Stimulated activated CD8-positive, alpha-beta memory T cell treated with anti-CD3 and anti-CD28 coated beads, Interleukin-7, amount 100 ng/mL, for 48 hours (primary cell): ENCODE results near the gene TNRC6B.
"Not testable (repeated sequence)": the region's sequence is repeated elsewhere in the genome, so short reads cannot be mapped to it uniquely, and the experiment has no call there.

Source experiments
- DNase-seq, 2 donors: peaks; one replicate each; pipeline ENCODE4 v3.0.0-alpha.2; 2020; ENCODE audit warnings: low read depth in 1 of 2; ENCODE audit errors: extremely low read depth in 1 of 2

The TNRC6B gene

DNA sequence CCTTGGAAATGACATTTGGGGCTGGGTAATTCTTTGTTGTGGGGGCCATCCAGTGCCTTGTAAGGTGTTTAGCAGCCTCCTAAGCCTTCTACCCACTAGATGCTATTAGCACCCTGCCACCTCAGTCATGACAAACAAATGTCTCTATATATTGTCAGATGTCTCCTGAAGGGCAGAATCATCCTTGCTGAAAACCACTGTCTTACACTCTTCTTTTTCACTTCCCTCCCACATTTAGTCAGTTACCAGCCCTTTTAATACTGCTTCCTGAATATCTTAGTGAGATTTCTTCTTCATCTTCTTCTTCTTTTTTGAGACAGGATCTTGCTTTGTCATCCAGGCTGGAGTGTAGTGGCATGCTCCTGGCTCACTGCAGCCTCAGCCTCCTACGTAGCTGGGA, 33.1 kb downstream of the TNRC6B start:
- DNase-seq, result no peak

- DNase-seq, result no peak
Measured at GRCh38 chr22:40211476-40212054, 33.8 kb downstream of the TNRC6B start.

- DNase-seq, result no peak
Measured at GRCh38 chr22:40212121-40212520, 34.4 kb downstream of the TNRC6B start.

DNA sequence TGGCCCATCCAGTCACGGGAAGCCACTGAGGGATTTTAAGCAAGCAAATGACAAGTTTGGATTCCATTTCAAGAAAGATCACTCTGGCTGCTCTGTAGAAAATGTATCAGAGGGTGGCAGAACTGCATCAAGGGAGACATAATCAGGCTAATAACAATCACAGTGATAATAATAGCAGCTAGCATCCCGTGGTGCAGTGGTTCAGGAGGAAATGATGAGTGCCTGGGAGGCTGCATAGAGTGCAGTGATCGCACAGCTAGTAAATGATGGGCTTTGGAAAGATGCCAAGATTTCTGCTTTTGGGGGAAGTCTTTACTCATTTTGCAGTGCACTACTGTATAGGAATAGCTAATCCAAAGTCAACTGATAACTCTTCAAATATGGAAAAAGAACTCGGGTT, 35.8 kb downstream of the TNRC6B start:
- no peak for DNase-seq

- no peak for DNase-seq
Measured at GRCh38 chr22:40215266-40215665, 37.5 kb downstream of the TNRC6B start.

DNA sequence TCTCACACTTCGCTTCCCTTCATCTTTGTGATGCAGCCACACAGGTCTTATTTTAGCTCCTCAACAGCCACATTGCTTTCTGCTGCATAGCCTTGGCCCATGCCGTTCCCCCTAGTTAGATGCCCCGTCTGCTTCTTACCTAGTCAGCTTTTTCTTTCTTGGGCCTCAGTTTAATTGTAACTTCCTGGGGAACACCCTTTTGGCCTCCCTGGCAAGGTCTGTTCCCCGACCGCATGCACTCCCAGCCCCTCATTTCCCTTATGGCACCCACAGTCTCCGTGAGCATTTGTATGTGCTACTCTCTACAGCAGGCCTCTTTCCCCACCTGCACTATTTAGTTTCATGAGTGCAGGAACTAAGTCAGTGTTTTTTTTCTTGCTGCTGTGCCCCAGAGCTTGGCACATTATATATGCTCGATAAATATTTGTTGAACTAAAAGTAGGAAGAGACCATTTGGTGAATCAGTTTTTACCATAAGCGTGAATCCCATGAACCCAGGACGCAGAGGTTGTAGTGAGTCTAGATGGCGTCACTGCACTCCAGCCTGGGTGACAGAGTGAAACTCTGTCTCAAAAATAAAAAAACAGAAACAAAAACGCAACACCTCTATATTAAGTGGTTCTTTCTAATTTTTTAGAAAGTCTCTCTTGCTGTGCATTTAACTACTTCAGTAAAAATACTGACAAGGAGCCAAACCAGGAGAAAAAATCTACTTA, 38.5 kb downstream of the TNRC6B start:
- DNase-seq, result no peak

- no peak for DNase-seq
Measured at GRCh38 chr22:40218152-40218551, 40.4 kb downstream of the TNRC6B start.

DNA sequence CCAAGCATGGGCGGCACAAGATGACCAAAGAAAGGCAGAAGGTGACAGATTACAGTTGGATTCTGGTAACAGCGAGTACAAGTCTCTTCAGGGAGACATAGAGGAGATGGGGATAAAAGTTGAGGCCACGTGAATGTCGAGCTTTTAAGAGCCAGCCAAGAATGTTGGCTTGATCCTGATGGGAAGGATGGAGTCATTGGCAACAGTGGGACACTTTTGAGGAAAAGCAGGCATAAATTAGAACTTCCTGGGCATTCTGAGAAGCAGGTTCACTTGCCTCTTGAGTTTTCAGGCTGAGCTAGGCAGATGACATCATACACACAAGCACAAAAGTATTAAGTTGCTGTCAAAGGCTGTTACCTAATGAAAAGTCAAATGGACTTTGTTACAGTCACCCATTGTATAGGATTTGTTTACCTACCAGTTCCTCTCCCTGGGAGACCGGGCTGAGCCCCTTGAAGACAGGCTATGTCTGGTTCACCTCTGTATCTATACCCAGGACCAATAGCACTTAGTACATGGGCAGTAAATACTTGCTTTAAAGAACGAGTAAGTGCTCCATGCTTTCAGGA, 41.1 kb downstream of the TNRC6B start:
- DNase-seq, result no peak

GRCh38 chr22:40220316-40221054, 42.8 kb downstream of the TNRC6B start:
- no peak for DNase-seq

- no peak for DNase-seq
Measured at GRCh38 chr22:40221055-40221414, 43.3 kb downstream of the TNRC6B start.

- not testable (repeated sequence) for DNase-seq
Measured at GRCh38 chr22:40222979-40223378, 45.3 kb downstream of the TNRC6B start.

GRCh38 chr22:40224702-40225101, 47.0 kb downstream of the TNRC6B start:
- no peak for DNase-seq

DNA sequence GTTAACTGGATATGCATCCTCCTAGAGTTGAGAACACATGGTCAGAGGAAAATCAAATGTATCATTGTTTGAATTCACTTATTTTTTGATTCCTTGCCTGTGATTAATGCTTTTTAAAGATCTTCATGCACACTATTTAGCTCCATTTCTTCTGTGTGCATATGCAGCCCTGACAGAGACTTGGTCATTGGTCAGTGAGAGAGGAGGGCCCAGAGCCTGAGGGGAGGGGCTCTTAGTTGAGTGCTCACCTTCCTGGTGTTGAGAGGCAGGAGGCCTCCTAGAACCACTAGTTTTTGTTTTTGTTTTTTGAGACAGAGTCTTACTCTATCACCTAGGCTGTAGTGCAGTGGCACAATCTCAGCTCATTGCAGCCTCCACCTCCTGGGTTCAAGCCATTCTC, 48.9 kb downstream of the TNRC6B start:
- no peak for DNase-seq

DNA sequence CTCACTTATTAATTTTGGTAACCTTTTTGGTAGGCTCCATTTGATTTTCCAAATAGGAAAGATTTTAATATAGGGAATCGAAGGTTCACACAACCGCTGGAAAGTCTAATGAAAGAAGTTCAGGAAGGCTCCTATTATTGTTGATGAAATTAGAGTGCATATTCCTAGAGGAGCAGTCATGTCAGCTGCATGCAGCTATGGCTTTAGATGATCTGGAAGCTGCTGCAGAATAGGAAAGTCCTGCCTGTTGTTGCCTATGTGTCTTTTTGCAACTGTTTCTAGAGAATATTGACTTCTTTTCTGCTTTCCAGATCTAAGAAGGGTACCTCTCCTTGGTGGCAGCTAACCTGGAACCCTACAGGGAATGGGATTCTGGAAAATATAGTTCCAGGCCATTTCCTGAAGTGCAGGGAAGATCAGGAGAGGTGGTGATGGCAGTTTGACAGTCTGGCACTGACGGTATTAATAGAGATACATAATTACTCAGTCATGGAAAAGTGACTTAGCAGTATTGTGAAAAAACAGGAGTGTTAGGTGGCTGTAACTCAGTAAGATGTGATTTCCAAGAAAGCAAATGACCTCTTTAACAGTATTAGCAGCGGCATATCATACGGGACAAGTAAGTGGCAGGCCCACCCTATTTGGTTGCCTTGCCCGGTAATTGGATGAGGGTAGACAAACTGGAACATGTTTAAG, 54.0 kb downstream of the TNRC6B start:
- DNase-seq, result no peak

DNA sequence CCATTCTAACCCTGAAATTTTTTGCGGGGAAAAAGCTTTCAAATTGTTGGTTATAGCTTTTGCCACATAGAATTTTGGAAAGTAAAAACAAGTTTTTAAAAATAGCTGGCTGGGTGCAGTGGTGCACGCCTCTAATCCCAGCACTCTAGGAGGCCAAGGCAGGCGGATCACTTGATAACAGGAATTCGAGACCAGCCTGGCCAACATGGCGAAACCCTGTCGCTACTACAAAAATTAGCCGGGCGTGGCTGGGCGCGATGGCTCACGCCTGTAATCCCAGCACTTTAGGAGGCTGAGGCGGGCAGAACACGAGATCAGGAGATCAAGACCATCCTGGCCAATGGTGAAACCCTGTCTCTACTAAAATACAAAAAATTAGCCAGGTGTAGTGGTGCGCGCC, 54.9 kb downstream of the TNRC6B start:
- DNase-seq, result no peak

- no peak for DNase-seq
Measured at GRCh38 chr22:40233886-40234285, 56.2 kb downstream of the TNRC6B start.

DNA sequence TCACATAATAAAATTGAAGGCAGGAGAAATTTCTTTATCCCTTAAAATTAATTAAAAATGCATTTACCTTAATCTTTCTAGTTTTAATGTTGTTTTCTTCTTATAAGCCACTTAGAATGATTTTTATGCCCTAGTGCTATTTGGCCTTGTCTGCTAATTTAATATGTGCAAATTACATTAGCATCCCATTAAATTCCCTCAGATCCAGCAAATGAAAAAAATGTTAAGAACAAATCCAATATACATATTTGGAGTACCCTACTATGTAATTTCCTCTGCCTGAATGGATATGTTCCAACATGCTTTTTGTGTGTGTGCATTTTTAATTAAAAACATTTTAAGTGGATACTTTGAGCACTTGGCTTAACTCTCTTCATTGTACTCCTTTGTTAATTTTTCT, 56.9 kb downstream of the TNRC6B start:
- no peak for DNase-seq

DNA sequence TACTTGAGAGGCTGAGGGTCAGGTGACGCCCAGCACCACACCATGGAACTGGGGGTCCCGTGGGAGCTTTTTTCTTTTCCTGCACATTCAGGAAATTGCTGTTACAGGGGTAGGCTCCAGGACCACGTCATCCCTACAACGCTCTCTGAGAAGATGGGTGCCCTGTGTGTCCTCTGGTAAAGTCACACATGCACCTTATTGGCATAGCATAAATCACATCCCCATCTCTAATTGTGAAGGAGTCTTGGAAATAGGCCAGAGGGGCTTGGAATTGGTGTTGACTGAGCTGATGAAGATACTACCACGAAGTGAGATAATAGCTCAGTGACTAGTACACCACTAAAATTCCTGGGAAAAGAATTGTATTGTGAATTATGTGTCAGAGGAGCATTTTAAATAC, 57.6 kb downstream of the TNRC6B start:
- no peak for DNase-seq

GRCh38 chr22:40236131-40236665, 58.5 kb downstream of the TNRC6B start:
- no peak for DNase-seq

- DNase-seq, result no peak
Measured at GRCh38 chr22:40237241-40237640, 59.5 kb downstream of the TNRC6B start.

DNA sequence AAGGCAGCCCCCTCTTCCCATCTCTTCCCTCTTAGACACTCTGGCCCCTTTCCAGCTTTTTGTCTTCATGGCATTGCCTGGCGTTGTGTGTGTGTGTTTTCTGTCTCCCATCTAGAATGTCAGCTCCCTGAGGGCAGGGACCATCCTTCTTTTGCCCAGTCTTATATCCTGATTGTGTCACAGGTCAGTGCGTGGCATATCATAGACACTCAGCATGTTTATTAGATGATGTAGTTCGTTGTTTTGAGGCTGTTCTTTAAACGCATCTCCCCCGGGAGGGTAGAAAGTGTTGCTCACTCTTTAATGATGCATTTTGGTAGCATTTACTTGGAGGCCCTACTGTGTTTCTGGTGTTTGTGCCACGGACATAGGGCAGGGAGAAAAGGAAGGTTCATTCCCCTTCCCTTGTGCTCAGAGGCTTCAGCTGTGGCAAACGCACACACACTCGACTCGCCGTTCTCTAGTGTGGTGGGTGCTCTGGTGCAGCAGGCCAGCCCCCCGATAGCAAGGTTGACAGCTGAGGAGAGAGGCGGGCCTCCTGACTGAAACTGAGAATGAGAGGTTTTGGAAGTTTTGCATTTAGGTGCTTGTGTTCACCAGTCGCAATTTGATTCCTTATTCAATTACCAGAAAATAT, 60.2 kb downstream of the TNRC6B start:
- DNase-seq, result no peak
